HUDEP-2 (cell line): ENCODE data around the gene DBN1.

Source experiments
- DNase-seq, 76 experiments: peaks; one replicate each; lab custom pipeline; 2025; ENCODE audit not compliant: unreplicated experiment in 76 of 76; lab: John Stamatoyannopoulos, UW

DBN1 gene

GRCh38 chr5:177475563-177476427 is 2.4 kb upstream of the DBN1 start:
- DNase-seq: no peak

DNA sequence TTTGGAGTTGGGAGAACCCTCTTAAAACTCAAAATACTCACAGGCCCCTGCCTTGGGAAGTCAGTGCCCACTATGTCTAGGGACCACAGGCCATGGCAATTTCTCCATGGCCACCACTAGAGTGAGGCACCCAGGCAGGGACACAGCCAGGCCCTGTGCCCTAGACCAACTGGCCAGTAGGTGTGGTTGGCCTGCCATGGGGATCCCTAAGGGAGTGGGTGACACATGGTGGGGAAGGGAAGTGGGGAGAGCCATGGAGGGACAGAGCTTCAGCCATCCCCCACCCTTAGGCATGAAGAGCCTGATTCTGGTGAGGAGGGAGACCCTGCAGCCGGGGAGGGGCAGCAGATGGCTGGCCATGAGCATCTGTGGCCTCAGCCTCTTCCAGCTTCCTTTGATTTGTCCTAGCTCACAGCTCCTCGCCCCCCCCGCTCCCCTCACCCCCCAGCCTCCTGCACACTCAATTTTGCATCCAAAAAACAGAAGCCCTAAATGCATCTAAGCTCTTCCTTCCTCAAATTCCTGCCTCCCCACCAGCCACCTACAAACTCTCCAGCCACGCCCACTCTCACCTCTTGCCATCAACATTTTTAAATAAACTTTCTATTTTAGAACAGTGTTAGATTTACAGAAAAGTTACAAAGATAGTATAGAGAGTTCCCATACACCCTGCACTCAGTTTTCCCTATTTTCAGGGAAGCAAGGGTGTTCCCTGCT is 1.6 kb upstream of the DBN1 start:
- no peak for DNase-seq

GRCh38 chr5:177474002-177474476 is 605 bp upstream of the DBN1 start:
- DNase-seq: no peak

- DNase-seq: no peak
These were observed 683 bp downstream of the DBN1 start for GRCh38 chr5:177472460-177473442.

DNA sequence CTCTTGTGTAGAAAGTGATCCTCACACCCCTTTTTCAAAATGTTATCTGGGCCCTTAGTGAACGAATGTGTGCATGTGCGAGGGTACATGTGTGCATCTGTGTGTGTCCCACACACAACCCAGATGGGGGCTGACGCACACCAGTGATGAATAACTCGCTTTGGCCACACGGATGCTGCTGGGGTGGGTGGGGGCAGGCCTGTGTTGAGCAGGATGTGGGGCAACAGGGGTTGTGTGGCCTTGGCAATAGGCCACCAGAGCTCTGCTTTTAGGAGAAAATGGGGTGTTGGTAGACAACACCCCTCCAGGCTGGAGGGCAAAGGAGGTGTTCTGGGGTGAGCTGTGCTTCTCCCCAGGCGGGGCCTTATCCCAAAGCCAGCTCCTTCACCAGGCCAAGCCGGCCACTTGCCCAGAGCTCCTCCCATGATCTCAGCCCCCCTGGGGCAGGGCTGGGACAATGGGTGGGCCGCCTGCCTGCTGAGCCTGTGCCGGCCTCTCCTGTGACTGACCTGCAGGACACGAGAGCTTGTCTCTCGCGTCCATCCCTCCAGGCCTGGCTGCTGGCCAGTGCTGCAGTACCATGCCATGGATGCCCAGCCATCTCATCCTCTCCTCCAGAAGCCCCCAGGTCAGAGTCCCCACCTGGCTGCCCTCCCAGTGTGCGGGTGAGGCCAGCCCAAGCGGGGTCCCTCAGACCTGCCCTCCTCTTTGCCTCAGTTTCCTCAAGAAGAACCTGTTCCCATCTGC is 1.7 kb downstream of the DBN1 start:
- peak in 1 of 76 experiments; percentile 23 for DNase-seq

DNA sequence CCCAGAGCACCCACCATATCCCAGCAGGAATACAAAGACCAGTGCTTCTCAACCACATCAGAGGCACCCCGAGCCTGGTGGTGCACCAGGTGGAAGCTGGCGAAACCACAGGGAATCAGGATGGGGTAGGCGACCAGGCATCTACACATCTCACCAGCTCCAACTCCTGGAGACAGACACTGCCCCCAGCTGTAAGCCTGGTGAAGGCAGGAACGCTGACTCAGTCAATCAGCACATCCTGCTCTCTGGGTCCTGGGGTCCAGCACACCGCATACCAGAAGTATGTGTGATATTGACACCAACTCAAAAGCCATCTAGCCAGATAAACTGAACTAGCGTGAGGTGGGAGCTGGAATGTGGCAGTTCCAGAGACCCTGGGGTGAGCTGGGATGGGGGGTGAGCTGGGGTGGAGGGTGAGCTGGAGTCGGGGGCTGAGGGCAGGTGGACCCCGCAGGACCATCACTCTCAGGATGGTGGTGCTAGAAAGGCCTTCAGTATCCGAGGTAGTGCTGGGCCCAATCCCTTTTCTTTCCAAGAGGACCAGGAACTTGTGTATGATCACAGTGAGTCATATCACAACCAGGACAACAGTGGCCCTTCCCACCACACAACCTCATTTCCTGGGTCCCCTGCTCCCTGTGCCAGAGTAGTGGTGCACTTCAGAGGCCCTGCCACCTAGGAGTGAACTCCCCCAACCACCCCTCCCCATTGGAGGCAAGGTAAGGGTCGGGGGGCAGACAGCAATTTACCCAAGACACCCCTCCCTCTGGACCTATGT is 2.5 kb downstream of the DBN1 start:
- DNase-seq: no peak

DNA sequence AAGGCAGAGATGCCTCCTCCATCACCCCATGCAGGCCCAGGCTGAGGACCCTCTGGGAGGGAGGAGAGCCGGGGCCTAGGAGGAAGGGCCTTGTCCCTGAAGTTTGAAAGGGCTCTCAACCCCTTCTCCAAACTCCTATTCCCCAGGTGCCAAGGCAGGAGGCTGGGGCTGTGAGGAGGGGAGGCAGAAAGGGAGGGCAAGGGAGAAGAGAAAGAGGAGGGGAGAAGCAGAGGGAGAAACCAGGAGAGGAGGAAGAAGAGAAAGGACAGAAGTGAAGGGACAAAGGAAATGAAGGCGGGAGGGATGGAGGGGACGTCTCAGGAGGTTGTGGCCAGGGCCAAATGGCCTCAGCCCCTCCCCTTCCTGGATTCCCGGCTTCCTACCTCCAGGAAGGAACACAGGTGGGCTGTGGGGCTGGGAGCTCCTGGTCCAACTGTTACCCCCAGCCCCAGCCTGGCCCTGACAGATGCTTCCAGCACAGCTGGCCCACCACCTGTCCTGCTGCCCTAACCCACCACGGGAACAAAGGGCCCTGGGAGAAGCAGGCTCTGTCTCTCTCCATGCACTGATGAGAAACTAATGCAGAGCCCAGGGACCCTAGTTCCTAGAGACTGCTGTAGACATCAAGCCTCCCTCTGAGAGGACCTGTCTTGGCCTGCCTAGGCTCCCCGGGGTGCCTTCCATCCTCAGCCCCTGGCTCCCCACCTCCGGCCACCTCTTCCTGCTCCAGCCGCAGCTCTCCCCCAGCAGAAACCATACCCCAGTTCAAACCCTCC is 3.5 kb downstream of the DBN1 start:
- DNase-seq: no peak

GRCh38 chr5:177468685-177469628 is 4.5 kb downstream of the DBN1 start:
- no peak for DNase-seq

- no peak for DNase-seq
These were observed 5.1 kb downstream of the DBN1 start for GRCh38 chr5:177468329-177468684.

DNA sequence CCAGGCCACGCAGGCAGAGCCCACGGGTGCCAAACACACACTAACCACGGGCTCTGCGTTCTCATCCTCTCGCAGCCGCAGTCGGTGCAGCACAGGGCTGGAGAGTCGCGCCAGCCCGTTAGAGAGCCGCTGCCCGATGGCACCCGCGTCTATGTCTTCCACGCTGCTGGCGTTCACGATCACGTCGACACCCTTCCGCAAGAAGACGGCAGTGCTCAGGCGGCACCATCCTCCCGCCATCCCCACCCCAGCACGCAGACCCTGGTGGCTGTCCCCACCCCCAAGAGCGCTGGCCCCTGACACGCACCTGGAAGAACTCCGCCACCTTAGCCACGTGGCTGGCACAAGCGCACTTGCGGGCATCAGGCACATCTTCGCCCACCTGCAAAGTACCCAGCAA is 6.0 kb downstream of the DBN1 start:
- DNase-seq: no peak

- no peak for DNase-seq
These were observed 6.6 kb downstream of the DBN1 start for GRCh38 chr5:177466861-177467260.

DNA sequence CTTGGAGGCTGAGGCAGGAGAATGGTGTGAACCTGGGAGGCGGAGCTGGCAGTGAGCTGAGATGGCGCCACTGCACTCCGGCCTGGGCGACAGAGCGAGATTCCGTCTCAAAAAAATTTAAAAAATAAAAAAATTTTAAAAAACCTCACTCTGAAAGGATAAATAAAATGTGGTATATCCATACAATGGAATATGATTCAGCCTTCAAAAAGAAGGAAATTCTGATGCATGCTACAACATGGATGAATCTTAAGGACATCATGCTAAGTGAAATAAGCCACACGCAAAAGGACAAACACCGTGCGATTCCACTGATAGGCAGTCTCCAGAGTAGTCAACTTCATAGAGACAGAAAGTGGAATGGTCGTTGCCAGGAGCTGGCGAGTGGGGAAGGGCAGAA is 8.4 kb downstream of the DBN1 start:
- DNase-seq: no peak

- DNase-seq: no peak
These were observed 11.3 kb downstream of the DBN1 start for GRCh38 chr5:177462021-177462670.

DNA sequence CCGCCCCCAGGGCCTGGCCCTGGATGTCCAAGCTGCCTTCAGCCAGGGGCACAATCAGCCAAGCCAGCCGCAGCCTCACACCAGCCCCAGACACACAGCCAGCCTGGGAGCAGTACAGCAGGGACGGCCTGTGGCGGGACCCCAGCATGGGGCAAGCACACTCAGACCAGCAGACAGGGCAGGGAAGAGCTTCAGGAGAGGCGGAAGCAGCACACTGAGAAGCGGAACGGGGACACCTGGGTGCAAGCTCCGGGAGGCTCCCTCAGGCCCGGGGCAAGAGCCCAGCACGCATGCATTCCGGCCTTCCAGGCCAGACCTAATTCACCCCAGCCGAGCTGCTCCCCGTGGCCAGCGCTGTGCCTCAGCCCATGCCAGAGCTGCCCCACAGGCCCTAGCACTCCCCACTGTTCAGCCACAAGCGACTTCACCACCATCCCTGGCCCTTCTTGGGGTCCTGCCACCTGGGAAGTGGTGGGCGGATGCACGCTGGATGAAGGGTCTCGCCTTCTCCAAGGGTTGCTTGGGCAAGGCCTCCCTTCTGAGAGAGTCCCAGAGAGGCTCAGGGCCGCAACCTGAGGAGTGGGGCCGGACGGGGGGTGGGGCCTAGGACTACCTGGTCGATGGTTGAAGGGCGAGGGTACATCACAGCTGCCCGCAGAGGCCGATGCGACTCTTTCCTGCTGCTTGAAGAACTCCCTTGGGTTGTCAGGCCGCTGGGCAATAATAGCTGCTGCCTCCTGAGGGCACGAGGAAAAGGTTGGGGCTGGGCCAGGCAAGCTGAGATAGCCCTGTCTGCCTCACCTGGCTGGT is 13.4 kb downstream of the DBN1 start:
- DNase-seq: no peak

DNA sequence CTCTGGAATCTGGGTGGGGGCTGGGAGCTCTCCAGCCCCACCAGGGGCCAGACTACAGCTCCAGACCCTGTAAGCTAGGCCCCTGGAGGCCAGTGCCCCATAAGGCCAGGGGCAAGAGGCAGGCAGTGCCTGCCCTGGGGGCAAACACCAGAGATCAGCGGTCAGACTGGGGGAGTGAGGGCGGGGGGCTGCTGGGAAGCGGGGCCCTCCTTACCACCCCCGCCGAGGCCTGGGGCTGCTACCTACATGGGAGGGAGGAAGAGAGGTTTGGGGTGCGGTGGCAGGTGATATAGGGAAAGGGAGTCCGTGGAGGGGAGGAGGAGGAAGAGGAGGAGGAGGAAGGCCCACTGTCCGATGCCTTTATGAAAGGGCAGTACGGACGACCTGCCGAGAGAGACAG is 14.1 kb downstream of the DBN1 start:
- DNase-seq: no peak

GRCh38 chr5:177458912-177459350 is 14.5 kb downstream of the DBN1 start:
- DNase-seq: no peak
